GM10266 (cell line): ENCODE data around the gene COL8A1.

Source experiments
- DNase-seq: peaks from one replicate; pipeline ENCODE4 v3.0.0; 2012; ENCODE audit errors: extremely low spot score
- CTCF ChIP-seq: IDR thresholded peaks from 2 replicates; pipeline ENCODE4 v1.5.1; 2012; ENCODE audit warnings: mild to moderate bottlenecking, low read depth; ENCODE audit not compliant: control insufficient read depth, insufficient read depth; ENCODE audit errors: missing control alignments

COL8A1 gene

GRCh38 chr3:99620077-99620767, 18.2 kb upstream of the COL8A1 start:
- no peak for DNase-seq
- TF ChIP-seq CTCF = no peak

DNA sequence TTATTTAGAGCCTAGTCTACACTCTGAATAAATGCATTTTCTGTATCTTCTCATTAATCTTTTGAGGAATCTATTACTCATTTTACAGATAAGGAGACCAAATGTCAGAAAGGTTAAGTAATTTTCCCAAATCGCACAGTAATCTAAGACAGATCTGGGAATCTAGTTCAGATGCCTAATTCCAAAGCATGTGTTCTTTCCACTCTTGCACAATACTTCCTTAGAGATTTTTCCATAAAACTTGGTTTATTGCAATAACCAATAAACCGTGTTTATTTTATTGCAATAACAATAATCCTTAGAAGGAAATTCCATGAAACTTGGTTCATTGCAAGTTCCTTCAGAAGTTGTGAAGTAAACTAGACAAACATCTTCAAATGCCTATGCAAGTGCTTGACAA, 17.4 kb upstream of the COL8A1 start:
- TF ChIP-seq CTCF = no peak
- no peak for DNase-seq

GRCh38 chr3:99624496-99625236, 13.7 kb upstream of the COL8A1 start:
- no peak for DNase-seq
- TF ChIP-seq CTCF = no peak

- no peak for TF ChIP-seq CTCF
- DNase-seq = no peak
Measured at GRCh38 chr3:99625237-99625622, 13.2 kb upstream of the COL8A1 start.

DNA sequence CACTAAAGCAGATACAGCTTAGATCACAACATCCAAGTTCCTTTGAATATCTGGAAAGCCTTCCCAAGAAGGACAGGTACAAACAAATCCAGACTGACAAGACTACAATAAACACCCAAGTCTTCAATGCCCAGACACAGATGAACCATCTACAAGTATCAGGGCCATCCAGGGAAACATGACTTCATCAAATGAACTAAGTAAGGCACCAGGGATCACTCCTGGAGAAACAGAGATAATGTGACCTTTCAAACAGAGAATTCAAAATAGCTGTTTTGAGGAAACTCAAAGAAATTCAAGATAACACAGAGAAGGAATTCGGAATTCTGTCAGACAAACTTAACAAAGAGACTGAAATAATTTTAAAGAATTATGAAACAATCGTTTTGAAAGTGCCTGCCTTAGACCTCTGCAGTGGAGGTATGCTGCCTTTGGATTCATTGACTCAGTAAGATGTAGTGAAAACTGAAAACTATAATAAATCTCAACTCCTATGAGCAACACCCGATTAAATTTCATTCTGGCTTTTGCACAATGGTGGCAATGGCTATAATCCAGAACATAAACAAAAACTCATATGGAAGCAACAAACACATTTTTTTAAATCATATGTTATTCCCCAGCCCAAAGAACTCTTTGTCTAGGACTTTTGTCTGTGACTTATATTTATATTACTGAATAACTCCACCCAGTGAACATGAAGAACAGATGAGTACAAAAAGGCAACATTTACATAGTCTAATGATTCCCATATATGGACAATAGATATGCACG, 12.6 kb upstream of the COL8A1 start:
- DNase-seq = no peak
- TF ChIP-seq CTCF = no peak

DNA sequence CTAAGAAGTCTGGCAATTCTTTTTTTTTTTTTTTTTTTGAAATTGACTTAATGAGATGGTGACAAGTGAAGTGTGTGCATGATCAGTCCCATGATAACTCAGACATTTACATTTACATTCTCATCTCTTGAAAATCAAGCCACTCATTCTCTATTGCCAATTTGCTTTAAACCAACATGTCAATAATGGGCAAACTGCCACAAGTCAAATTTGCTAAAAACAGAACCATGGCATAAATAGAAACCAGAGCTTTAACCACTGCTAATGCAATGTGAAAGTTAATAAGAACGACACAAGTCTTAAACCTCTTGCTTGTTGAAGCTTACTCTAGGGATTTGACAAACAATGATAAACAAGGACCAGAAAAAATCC, 12.0 kb upstream of the COL8A1 start:
- DNase-seq = peak; percentile 7
- TF ChIP-seq CTCF = no peak

DNA sequence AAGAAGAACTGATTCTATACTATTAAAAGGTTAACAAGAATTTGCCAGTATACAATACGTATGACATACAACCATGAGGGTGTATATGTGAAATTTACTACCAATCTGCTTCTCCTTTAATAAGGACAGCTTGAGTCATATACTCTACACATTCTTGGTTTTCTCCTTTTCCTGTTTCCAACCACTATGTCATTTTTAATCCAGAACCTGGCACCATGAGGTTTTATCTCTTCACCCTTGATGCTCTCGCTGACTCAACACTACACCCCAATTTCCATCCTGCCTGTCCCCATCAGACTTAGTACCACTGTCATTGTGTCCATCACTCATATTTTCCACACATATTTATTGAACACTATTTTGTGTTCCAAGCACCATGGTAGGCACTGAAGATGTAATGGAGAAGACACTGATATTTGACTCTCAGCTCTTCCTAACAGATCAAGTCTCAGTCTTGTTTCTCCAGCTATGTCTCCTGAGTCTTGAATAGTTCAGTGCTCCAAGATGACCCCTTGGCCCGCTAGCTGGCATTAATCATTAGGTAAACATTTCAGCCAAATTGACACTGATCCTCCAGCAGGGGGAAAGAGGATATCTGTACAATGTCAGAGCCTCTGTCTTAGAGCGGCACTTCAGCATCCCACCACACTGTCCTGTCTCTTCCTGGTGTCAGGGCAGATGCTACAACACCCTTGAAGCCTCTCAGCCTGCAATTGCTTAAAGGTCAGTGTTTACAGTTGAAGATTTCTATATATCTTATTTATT, 11.2 kb upstream of the COL8A1 start:
- TF ChIP-seq CTCF = no peak
- no peak for DNase-seq
